SH-SY5Y (cell line): ENCODE results near the gene PHLDB2.

Source experiments
- GATA2 ChIP-seq: IDR thresholded peaks from 2 replicates; pipeline ENCODE4 v1.6.1; 2011; ENCODE audit warnings: mild to moderate bottlenecking, low read depth, low read length
- GATA3 ChIP-seq: IDR thresholded peaks from 2 replicates; pipeline ENCODE4 v1.6.1; 2011; ENCODE audit warnings: low read depth, mild to moderate bottlenecking, low read length, moderate library complexity

PHLDB2 gene

GRCh38 chr3:111972891-111973290, 113.8 kb downstream of the PHLDB2 start:
- TF ChIP-seq GATA2 (no peak), GATA3 (no peak)

GRCh38 chr3:111975131-111975530, 116.1 kb downstream of the PHLDB2 start:
- no peak for TF ChIP-seq GATA2
- TF ChIP-seq GATA3 = no peak

- TF ChIP-seq GATA3 = no peak
- TF ChIP-seq GATA2 = no peak
Observed at GRCh38 chr3:111976254-111976653, 117.2 kb downstream of the PHLDB2 start.

- TF ChIP-seq GATA3 = no peak; the same call in 1 of the 2 replicates
- TF ChIP-seq GATA2 = peak; percentile 45; the same call in 1 of the 2 replicates
Observed at GRCh38 chr3:111978583-111979433, 119.7 kb downstream of the PHLDB2 start, which contains the start of gene ABHD10. ABHD10 (plus strand) TSS chr3:111979026; CDS start chr3:111979062, 36 bp downstream.

GRCh38 chr3:111979434-111980038, 120.5 kb downstream of the PHLDB2 start:
- TF ChIP-seq GATA3 (no peak), GATA2 (no peak)

- no peak for TF ChIP-seq GATA3
- TF ChIP-seq GATA2 = no peak
Observed at GRCh38 chr3:111980716-111981456, 121.8 kb downstream of the PHLDB2 start.

GRCh38 chr3:111981457-111981763, 122.3 kb downstream of the PHLDB2 start:
- TF ChIP-seq GATA2 (no peak), GATA3 (no peak)

GRCh38 chr3:111984636-111985298, 125.7 kb downstream of the PHLDB2 start:
- TF ChIP-seq GATA2 (no peak), GATA3 (no peak)

- TF ChIP-seq GATA2 (no peak), GATA3 (no peak)
Observed at GRCh38 chr3:111986800-111987199, 127.7 kb downstream of the PHLDB2 start.

- TF ChIP-seq GATA3 (no peak), GATA2 (no peak)
Observed at GRCh38 chr3:111989061-111989678, 130.1 kb downstream of the PHLDB2 start.

- TF ChIP-seq GATA3 (no peak), GATA2 (no peak)
Observed at GRCh38 chr3:111993038-111993437, 134.0 kb downstream of the PHLDB2 start.

GRCh38 chr3:111998636-111999483, 139.8 kb downstream of the PHLDB2 start, which contains the start of gene TAGLN3:
TAGLN3 (plus strand) TSS chr3:111998922; CDS start chr3:111999423, 501 bp downstream.
- TF ChIP-seq GATA3 (no peak), GATA2 (peak; percentile 30; the same call in 1 of the 2 replicates)
